Gastroesophageal sphincter (tissue), 3 donors: ENCODE measurements around the gene PLEKHN1.

ENCODE experiments used
- POLR2A ChIP-seq, 2 donors: fragments of 450-650 bp; IDR thresholded peaks; one replicate each; pipeline ENCODE4 v1.6.1; 2017; ENCODE audit warnings: antibody characterized with exemption in 2 of 2, mild to moderate bottlenecking in 2 of 2, moderate library complexity in 1 of 2
- TF ChIP-seq, protein P1 (sequence below), 4 experiments: fragments of 200-600 bp in 2 of 4; fragments of 450-650 bp in 2 of 4; sonication (generic) in 1 of 4; IDR thresholded peaks; one replicate each; pipeline ENCODE4 v1.5.1; 2017 to 2019; ENCODE audit warnings: antibody characterized with exemption in 4 of 4, mild to moderate bottlenecking in 2 of 4, moderate library complexity in 2 of 4

DNA sequence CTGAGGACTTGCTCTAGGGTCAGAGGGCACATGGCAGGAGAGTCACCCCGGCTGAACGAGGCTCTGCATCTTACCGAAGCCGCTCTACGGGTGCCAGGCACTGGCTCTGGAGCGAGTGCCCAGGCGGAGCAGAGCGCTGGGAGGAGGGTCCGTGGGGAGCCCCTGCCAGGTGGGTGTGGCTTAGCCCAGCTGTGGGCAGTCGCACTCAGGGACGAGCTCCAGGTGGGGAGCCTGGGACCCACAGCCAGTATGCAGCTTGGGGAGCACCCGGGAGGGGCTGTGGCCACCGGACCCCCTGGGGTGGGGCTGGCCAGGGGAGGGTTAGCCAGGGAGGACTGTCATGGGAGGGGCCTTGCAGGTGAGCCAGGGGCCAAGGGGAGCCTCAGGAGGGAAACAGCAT, 57.4 kb downstream of the PLEKHN1 start:
- TF ChIP-seq, protein P1, sequence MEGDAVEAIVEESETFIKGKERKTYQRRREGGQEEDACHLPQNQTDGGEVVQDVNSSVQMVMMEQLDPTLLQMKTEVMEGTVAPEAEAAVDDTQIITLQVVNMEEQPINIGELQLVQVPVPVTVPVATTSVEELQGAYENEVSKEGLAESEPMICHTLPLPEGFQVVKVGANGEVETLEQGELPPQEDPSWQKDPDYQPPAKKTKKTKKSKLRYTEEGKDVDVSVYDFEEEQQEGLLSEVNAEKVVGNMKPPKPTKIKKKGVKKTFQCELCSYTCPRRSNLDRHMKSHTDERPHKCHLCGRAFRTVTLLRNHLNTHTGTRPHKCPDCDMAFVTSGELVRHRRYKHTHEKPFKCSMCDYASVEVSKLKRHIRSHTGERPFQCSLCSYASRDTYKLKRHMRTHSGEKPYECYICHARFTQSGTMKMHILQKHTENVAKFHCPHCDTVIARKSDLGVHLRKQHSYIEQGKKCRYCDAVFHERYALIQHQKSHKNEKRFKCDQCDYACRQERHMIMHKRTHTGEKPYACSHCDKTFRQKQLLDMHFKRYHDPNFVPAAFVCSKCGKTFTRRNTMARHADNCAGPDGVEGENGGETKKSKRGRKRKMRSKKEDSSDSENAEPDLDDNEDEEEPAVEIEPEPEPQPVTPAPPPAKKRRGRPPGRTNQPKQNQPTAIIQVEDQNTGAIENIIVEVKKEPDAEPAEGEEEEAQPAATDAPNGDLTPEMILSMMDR (IDR thresholded peaks at IDR 0.05) = no peak
- no peak for TF ChIP-seq POLR2A (IDR thresholded peaks at IDR 0.05)
